Activated CD8-positive, alpha-beta memory T cell treated with anti-CD3 and anti-CD28 coated beads for 36 hours (primary cell): ENCODE measurements around the gene NSL1. TPM values are rescaled to one million over a fixed set of nuclear protein-coding genes. Genes with fewer than 3 reads are reported as not detected.

ENCODE experiments used
- CTCF ChIA-PET: fragments of 350-600 bp; sonication (Branson Sonifier 250); formaldehyde crosslinking; loops from one replicate; lab custom pipeline; 2021; ENCODE audit warnings: antibody characterized with exemption; lab: Charles Lee
- POLR2A ChIA-PET: fragments of 350-600 bp; sonication (Branson Sonifier 250); formaldehyde crosslinking; loops from one replicate; lab custom pipeline; 2021; ENCODE audit warnings: antibody characterized with exemption; lab: Charles Lee
- total RNA-seq, 2 experiments: library from RNA; stranded (reverse); gene quantifications; one replicate each; pipeline ENCODE4 v1.2.3, GENCODE V29; 2021

Gene NSL1
- total RNA-seq, 2 experiments from 2014 or later: 40.3 to 40.4 TPM

- POLR2A ChIA-PET: interaction anchor here (0.6 to 1.7 kb wide), 6 partner anchors 14 to 887 kb away, joined by 3 to 7 read pairs (median 4); partner anchors contain the start of genes ATF3, BATF3, NSL1 and TATDN3
- CTCF ChIA-PET: interaction anchor here (0.5 to 0.8 kb wide), 3 partner anchors 14 to 68 kb away, joined by 3 to 5 read pairs (median 3); no protein-coding TSS in a partner anchor
Measured at GRCh38 chr1:212684521-212685090, 107.0 kb downstream of the NSL1 start.

DNA sequence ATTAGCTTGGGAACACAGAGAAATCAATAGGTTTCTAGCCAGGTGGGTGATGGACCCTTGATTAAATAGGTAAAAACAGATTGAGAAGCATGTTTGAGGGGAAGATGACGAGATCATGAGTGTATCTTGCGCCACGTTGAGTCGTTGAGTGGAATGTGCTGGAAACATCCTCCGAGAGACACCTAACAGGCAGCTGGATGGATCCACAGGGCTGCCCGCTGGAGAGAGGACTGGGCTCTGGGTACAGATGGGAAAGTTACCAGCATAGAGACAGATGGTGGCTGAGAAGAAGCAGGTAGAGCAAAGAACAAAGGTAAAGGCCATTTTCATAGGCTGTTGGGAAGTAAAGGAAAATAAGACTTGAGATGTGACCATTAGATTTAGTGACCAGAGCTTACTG lies 107.5 kb downstream of the NSL1 start:
- CTCF ChIA-PET: interaction anchor here (0.5 to 0.8 kb wide), 3 partner anchors 14 to 68 kb away, joined by 3 to 5 read pairs (median 3); no protein-coding TSS in a partner anchor

GRCh38 chr1:212683357-212683722 lies 108.2 kb downstream of the NSL1 start:
- ChIA-PET CTCF (no interaction called here), POLR2A (interaction anchor here (0.5 to 1.7 kb wide), 5 partner anchors 9 to 339 kb away, joined by 3 to 7 read pairs (median 4); partner anchors contain the start of genes ATF3 and BATF3)

More for the DNA sequence above, 107.5 kb downstream of the NSL1 start:
- POLR2A ChIA-PET: interaction anchor here (0.5 to 1.7 kb wide), 8 partner anchors 8 to 886 kb away, joined by 3 to 7 read pairs (median 4); partner anchors contain the start of genes ATF3, BATF3, NSL1 and TATDN3

- ChIA-PET CTCF (interaction anchor here (0.5 to 1.4 kb wide), 2 partner anchors 16 to 184 kb away, joined by 3 to 8 read pairs; no protein-coding TSS in a partner anchor), POLR2A (interaction anchor here (0.6 kb wide), 1 partner anchor 112 kb away, joined by 3 read pairs; no protein-coding TSS in a partner anchor)
Measured at GRCh38 chr1:212680680-212681389, 110.7 kb downstream of the NSL1 start.

GRCh38 chr1:212678456-212679410 lies 112.8 kb downstream of the NSL1 start:
- ChIA-PET CTCF (interaction anchor here (0.6 to 3.7 kb wide), 15 partner anchors 9 to 326 kb away, joined by 3 to 31 read pairs (median 4); partner anchors contain the start of genes BATF3, NSL1 and TATDN3), POLR2A (interaction anchor here (0.9 to 2.5 kb wide), 6 partner anchors 11 to 70 kb away, joined by 3 to 9 read pairs (median 4); partner anchors contain the start of gene ATF3)

DNA sequence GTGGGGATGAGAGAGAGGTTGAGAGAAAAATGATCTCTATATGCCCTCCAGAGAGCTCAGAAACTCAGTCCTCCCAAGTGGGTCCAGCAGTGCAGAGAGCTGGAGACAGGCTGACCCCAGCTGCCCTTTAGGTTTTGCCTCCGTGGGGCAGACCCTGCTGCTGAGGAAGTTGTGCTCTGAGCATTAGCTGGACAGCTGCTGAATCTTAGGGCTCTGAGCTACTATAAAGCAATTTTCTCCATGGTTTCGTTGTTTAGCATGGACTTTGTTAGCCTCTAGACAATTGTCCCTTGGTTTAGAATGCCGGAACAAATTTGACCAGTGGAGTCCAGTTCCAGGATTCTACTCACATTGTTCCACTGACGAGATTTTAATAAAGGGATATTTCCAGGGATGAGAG lies 114.0 kb downstream of the NSL1 start:
- POLR2A ChIA-PET: interaction anchor here (0.6 to 2.5 kb wide), 3 partner anchors 12 to 69 kb away, joined by 5 to 14 read pairs (median 9); partner anchors contain the start of gene ATF3
- CTCF ChIA-PET: interaction anchor here (1.0 to 3.7 kb wide), 9 partner anchors 10 to 201 kb away, joined by 3 to 31 read pairs (median 4); partner anchors contain the start of gene BATF3

- CTCF ChIA-PET: interaction anchor here (1.0 to 3.7 kb wide), 7 partner anchors 9 to 200 kb away, joined by 3 to 31 read pairs (median 5); partner anchors contain the start of gene BATF3
- POLR2A ChIA-PET: interaction anchor here (0.6 to 2.5 kb wide), 3 partner anchors 12 to 69 kb away, joined by 5 to 14 read pairs (median 9); partner anchors contain the start of gene ATF3
Measured at GRCh38 chr1:212677136-212677535, 114.4 kb downstream of the NSL1 start.

Other genes starting within 250 kb of the NSL1 start
- 10 to 100 TPM; 38.6 to 38.9 TPM for gene ATF3, start 183.0 kb downstream of the NSL1 start, total RNA-seq
- 100 to 1,000 TPM; 146 to 148 TPM for gene BATF3, start 91.9 kb downstream of the NSL1 start, total RNA-seq
- 10 to 100 TPM; 15.1 to 16.5 TPM for gene TATDN3, start 117 bp upstream of the NSL1 start, total RNA-seq
- not detected for gene SPATA45, start 55.9 kb upstream of the NSL1 start, total RNA-seq
- 10 to 100 TPM; 16.2 to 18.7 TPM for gene FLVCR1, start 66.5 kb upstream of the NSL1 start, total RNA-seq
- under 1 TPM; 0.23 to 0.44 TPM for gene VASH2, start 158.8 kb upstream of the NSL1 start, total RNA-seq
- gene ANGEL2, start 224.1 kb upstream of the NSL1 start, total RNA-seq: 10 to 100 TPM; 38.0 to 38.1 TPM